SU-DHL-6 (cell line): ENCODE data around the gene C11orf86.

Source experiments
- H2AFZ ChIP-seq: fragments of 200-600 bp; sonication (generic); 2 replicates; pipeline ENCODE4 v1.6.1; 2014; ENCODE audit warnings: low read depth, mild to moderate bottlenecking, moderate library complexity, mixed read lengths, antibody characterized with exemption, low read length; ENCODE audit not compliant: severe bottlenecking
- H3F3A ChIP-seq: fragments of 200-600 bp; shearing (Covaris generic); 2 replicates; pipeline ENCODE4 v1.6.0; 2016; ENCODE audit warnings: antibody characterized with exemption, mild to moderate bottlenecking; ENCODE audit not compliant: insufficient read depth
- H3K27ac ChIP-seq: fragments of 200-600 bp; sonication (generic); 2 replicates; pipeline ENCODE4 v1.5.1; 2016; ENCODE audit warnings: low read depth, mild to moderate bottlenecking, low read length, moderate library complexity, mixed read lengths
- H3K27me3 ChIP-seq: fragments of 200-600 bp; sonication (generic), shearing (Covaris generic); 2 replicates; pipeline ENCODE4 v1.6.0; 2014; ENCODE audit warnings: mild to moderate bottlenecking, low read length
- H3K36me3 ChIP-seq: fragments of 200-600 bp; sonication (generic); 2 replicates; pipeline ENCODE4 v1.6.1; 2014; ENCODE audit warnings: mild to moderate bottlenecking, low read length, mixed read lengths
- H3K4me2 ChIP-seq: fragments of 300-600, 200-600 bp; shearing (Covaris generic), sonication (generic); 2 replicates; pipeline ENCODE4 v1.6.0; 2014; ENCODE audit warnings: low read length, low read depth, mild to moderate bottlenecking; ENCODE audit not compliant: poor library complexity, severe bottlenecking
- H3K4me3 ChIP-seq: fragments of 200-600 bp; sonication (generic); 2 replicates; pipeline ENCODE4 v1.5.1; 2014; ENCODE audit warnings: antibody characterized with exemption, low read length, mild to moderate bottlenecking, mixed read lengths; ENCODE audit not compliant: insufficient read depth, poor library complexity, severe bottlenecking
- H3K79me2 ChIP-seq: fragments of 200-600 bp; sonication (generic); 2 replicates; pipeline ENCODE4 v1.6.1; 2014; ENCODE audit warnings: mild to moderate bottlenecking, low read length, moderate library complexity; ENCODE audit not compliant: insufficient read depth
- H3K9ac ChIP-seq: fragments of 200-600 bp; sonication (generic); 2 replicates; pipeline ENCODE4 v1.7.0; 2014; ENCODE audit warnings: mild to moderate bottlenecking, low read length
- H3K9me2 ChIP-seq: fragments of 200-600 bp; sonication (generic); replicated peaks from 2 replicates; pipeline ENCODE4 v1.6.1; 2014; ENCODE audit warnings: low read length; ENCODE audit not compliant: insufficient read depth
- H3K9me3 ChIP-seq: fragments of 200-600 bp; sonication (generic); 2 replicates; pipeline ENCODE4 v1.6.1; 2014; ENCODE audit warnings: low read length, mixed read lengths; ENCODE audit not compliant: insufficient read depth
- H4K20me1 ChIP-seq: fragments of 200-600 bp; sonication (generic); 2 replicates; pipeline ENCODE4 v1.6.1; 2014; ENCODE audit warnings: low read depth, mild to moderate bottlenecking, antibody characterized with exemption, low read length, moderate library complexity, mixed read lengths
- CTCF ChIP-seq: fragments of 200-600 bp; sonication (generic); IDR thresholded peaks from one replicate; pipeline ENCODE4 v1.5.1; 2017; ENCODE audit warnings: antibody characterized with exemption, mild to moderate bottlenecking, low read length, moderate library complexity; ENCODE audit not compliant: insufficient read depth, poor library complexity, severe bottlenecking
- EZH2phosphoT487 ChIP-seq: fragments of 200-600 bp; sonication (generic), shearing (Covaris generic); conservative IDR thresholded peaks from 2 replicates; pipeline ENCODE4 v1.6.1; 2018; ENCODE audit warnings: mild to moderate bottlenecking, antibody characterized with exemption, low read length, moderate library complexity, mixed read lengths

Gene C11orf86

DNA sequence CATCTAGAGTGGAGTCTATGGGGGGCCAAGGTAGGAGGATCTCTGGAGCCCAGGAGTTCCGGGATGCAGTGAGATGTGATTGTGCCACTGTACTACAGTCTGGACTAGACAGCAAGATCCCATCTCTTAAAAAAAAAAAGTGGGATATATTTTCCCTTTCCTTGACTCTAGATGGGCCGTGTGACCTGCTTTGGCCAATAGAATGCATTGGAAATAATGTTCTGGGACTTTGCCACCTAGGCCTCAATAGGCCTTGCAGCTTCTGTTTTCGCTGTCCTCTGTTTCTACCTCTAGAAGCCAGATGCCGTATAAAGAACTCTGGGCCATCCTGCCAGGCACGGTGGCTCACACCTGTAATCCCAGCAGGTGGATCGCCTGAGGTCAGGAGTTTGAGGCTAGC, 3.6 kb downstream of the C11orf86 start:
- Histone ChIP-seq H3F3A (no peaks in the 10 kb centered on the region), H3K27ac (no peak overlapping the region)

DNA sequence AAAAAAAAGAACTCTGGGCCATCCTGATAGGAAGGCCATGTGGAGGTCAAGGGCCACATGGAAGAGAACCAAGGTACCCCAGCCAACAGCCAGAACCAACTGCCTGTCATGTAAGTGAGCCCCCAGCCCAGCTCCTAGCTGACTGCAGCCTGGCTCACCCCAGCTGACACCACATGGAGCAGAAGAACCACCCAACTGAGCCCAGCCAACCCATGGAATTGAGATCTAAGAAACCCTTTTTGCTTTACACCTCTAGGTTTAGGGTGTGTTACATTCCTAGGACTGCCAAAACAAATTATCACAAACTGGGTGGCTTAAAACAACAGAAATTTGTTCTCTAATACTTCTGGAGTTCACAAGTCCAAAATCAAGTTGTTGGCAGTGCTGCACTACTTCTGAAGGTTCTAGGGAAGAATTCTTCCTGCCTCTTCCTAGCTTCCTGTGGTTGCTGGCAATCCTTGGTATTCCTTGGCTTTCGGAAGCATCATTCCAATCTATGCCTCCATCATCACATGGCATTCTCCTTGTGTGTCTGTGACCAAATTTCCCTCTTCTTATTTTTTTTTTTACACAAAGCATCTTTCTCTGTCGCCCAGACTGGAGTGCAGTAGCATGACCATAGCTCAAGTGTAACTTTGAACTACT, 4.4 kb downstream of the C11orf86 start:
- Histone ChIP-seq H3K36me3 (no peaks in the 10 kb centered on the region), H4K20me1 (no peaks in the 10 kb centered on the region), H3K9ac (no peak overlapping the region), H3K79me2 (no peaks in the 10 kb centered on the region), H2AFZ (no peak overlapping the region), H3K4me2 (no peak overlapping the region), H3F3A (no peaks in the 10 kb centered on the region), H3K4me3 (no peak overlapping the region), H3K9me2 (no peaks in the 10 kb centered on the region), H3K27me3 (no peaks in the 10 kb centered on the region), H3K27ac (no peak overlapping the region), H3K9me3 (no peaks in the 10 kb centered on the region)
- TF ChIP-seq EZH2phosphoT487 (no peak), CTCF (no peak)

More for the DNA sequence above, 3.6 kb downstream of the C11orf86 start:
- no peaks in the 10 kb centered on the region for H3K9me3 ChIP-seq
- H3K79me2 ChIP-seq = no peaks in the 10 kb centered on the region
- H3K27me3 ChIP-seq = no peaks in the 10 kb centered on the region
- no peaks in the 10 kb centered on the region for H3K9me2 ChIP-seq
- no peak overlapping the region for H3K4me2 ChIP-seq
- H4K20me1 ChIP-seq = no peaks in the 10 kb centered on the region
- TF ChIP-seq CTCF (no peak), EZH2phosphoT487 (no peak)
- H3K4me3 ChIP-seq = no peak overlapping the region
- H2AFZ ChIP-seq = no peak overlapping the region
- H3K9ac ChIP-seq = no peak overlapping the region
- H3K36me3 ChIP-seq = no peaks in the 10 kb centered on the region

DNA sequence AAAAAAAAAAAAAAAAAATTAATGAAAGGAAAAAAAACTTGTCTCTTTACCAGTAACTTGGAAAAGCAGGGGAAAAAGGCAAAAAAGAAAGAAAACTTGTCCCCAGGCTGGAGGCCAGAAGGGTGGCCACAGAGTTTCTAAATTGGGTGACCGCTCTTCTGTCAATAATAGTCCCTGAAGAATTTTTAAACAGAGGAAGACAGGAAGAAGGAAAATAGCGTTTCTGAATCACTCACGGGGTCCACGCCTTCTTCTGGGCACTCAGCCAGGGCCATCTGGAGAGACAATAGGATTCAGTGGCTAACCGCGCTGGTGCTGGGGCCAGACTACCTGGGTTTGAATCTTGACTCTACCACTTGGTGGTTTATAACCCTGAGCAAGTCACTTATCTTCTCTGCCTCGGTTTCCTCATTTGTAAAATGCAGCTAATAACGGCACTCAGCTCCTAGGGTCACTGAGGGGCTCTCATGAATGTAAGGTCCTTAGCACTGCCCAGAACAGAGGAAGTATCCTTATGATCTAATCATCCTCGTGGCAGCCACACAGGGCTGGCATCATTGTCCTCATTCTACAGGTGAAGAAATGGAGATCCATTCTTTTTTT, 7.0 kb downstream of the C11orf86 start:
- Histone ChIP-seq H3K27me3 (no peaks in the 10 kb centered on the region), H3K27ac (no peak overlapping the region), H3K79me2 (no peaks in the 10 kb centered on the region), H3K4me3 (no peak overlapping the region), H3K9ac (no peak overlapping the region), H4K20me1 (no peaks in the 10 kb centered on the region), H3F3A (no peaks in the 10 kb centered on the region), H3K36me3 (no peaks in the 10 kb centered on the region), H3K4me2 (no peak overlapping the region), H3K9me3 (no peaks in the 10 kb centered on the region), H2AFZ (no peak overlapping the region), H3K9me2 (no peaks in the 10 kb centered on the region)
- TF ChIP-seq EZH2phosphoT487 (no peak), CTCF (no peak)
